Stimulated activated CD4-positive, alpha-beta T cell treated with anti-CD3 and anti-CD28 coated beads, TNF-alpha, amount 100 ng/mL, for 1 hour (primary cell): ENCODE results near the gene MARVELD1.

Experiments used
- DNase-seq, 3 donors: peaks; one replicate each; pipeline ENCODE4 v3.0.0-alpha.2; 2020; ENCODE audit warnings: low read depth in 3 of 3, low spot score in 1 of 3

Gene MARVELD1

GRCh38 chr10:97754726-97755125 lies 41.2 kb downstream of the MARVELD1 start:
- no peak for DNase-seq

- DNase-seq: no peak
These were observed 42.2 kb downstream of the MARVELD1 start for GRCh38 chr10:97755718-97756117.

- no peak for DNase-seq
These were observed 43.9 kb downstream of the MARVELD1 start for GRCh38 chr10:97757471-97757870.

- DNase-seq: peak in 2 of 3 donors; percentile 25 to 40
These were observed 45.8 kb downstream of the MARVELD1 start for GRCh38 chr10:97759158-97759887.

- DNase-seq: no peak
These were observed 46.4 kb downstream of the MARVELD1 start for GRCh38 chr10:97759946-97760345.

GRCh38 chr10:97760461-97761257 lies 47.1 kb downstream of the MARVELD1 start:
- no peak for DNase-seq

GRCh38 chr10:97761331-97761865 lies 47.9 kb downstream of the MARVELD1 start:
- DNase-seq: no peak

GRCh38 chr10:97762056-97762455 lies 48.5 kb downstream of the MARVELD1 start:
- DNase-seq: no peak

GRCh38 chr10:97762816-97763215 lies 49.3 kb downstream of the MARVELD1 start:
- no peak for DNase-seq

GRCh38 chr10:97763411-97763810 lies 49.9 kb downstream of the MARVELD1 start:
- DNase-seq: no peak

GRCh38 chr10:97763947-97764346 lies 50.4 kb downstream of the MARVELD1 start:
- DNase-seq: no peak

GRCh38 chr10:97764519-97764931 lies 51.0 kb downstream of the MARVELD1 start:
- DNase-seq: no peak

- no peak for DNase-seq
These were observed 51.7 kb downstream of the MARVELD1 start for GRCh38 chr10:97765201-97765600.

GRCh38 chr10:97766106-97766810 lies 52.7 kb downstream of the MARVELD1 start:
- DNase-seq: no peak

- no peak for DNase-seq
These were observed 53.7 kb downstream of the MARVELD1 start for GRCh38 chr10:97766996-97767924.
